NT2/D1 (cell line): ENCODE data around the gene HRCT1.

Experiments
- DNase-seq: peaks from one replicate; pipeline ENCODE4 v3.0.0-alpha.2; 2011; ENCODE audit warnings: low read depth, low spot score
- H3K27me3 ChIP-seq: 2 replicates; pipeline ENCODE4 v1.6.0; 2011; ENCODE audit warnings: mild to moderate bottlenecking; ENCODE audit not compliant: insufficient read length, insufficient read depth
- H3K36me3 ChIP-seq: 2 replicates; pipeline ENCODE4 v1.6.1; 2011; ENCODE audit warnings: mild to moderate bottlenecking, low read length, mixed read lengths; ENCODE audit not compliant: insufficient read depth, insufficient read length
- H3K4me1 ChIP-seq: 2 replicates; pipeline ENCODE4 v1.5.1; 2011; ENCODE audit not compliant: insufficient read depth, insufficient read length
- H3K4me3 ChIP-seq: 2 replicates; pipeline ENCODE4 v1.5.1; 2011; ENCODE audit warnings: low read depth; ENCODE audit not compliant: insufficient read length
- H3K9ac ChIP-seq: 2 replicates; pipeline ENCODE4 v1.6.0; 2011; ENCODE audit warnings: low read depth; ENCODE audit not compliant: insufficient read length
- H3K9me3 ChIP-seq: 2 replicates; pipeline ENCODE4 v1.5.1; 2011; ENCODE audit warnings: mild to moderate bottlenecking, low read length; ENCODE audit not compliant: insufficient read depth
- SUZ12 ChIP-seq: IDR thresholded peaks from 2 replicates; pipeline ENCODE4 v1.6.1; 2011; ENCODE audit not compliant: insufficient read length, insufficient read depth; ENCODE audit errors: extremely low read depth
- YY1 ChIP-seq: IDR thresholded peaks from 2 replicates; pipeline ENCODE4 v1.6.1; 2011; ENCODE audit not compliant: insufficient read length, insufficient read depth
- ZNF274 ChIP-seq: IDR thresholded peaks from 2 replicates; pipeline ENCODE4 v1.6.1; 2011; ENCODE audit warnings: mild to moderate bottlenecking, low read depth, low read length

Gene HRCT1

GRCh38 chr9:35914301-35914807 lies 8.4 kb downstream of the HRCT1 start:
- no peaks in the 10 kb centered on the region for H3K9me3 ChIP-seq
- H3K36me3 ChIP-seq = no peaks in the 10 kb centered on the region
- DNase-seq = no peak
- no peaks in the 10 kb centered on the region for H3K27me3 ChIP-seq
- peaks cover 19% of the 10 kb centered on the region for H3K4me1 ChIP-seq
- no peak overlapping the region for H3K9ac ChIP-seq
- H3K4me3 ChIP-seq = no peak overlapping the region
- no peak for TF ChIP-seq SUZ12
- no peak for TF ChIP-seq ZNF274
- TF ChIP-seq YY1 = no peak

DNA sequence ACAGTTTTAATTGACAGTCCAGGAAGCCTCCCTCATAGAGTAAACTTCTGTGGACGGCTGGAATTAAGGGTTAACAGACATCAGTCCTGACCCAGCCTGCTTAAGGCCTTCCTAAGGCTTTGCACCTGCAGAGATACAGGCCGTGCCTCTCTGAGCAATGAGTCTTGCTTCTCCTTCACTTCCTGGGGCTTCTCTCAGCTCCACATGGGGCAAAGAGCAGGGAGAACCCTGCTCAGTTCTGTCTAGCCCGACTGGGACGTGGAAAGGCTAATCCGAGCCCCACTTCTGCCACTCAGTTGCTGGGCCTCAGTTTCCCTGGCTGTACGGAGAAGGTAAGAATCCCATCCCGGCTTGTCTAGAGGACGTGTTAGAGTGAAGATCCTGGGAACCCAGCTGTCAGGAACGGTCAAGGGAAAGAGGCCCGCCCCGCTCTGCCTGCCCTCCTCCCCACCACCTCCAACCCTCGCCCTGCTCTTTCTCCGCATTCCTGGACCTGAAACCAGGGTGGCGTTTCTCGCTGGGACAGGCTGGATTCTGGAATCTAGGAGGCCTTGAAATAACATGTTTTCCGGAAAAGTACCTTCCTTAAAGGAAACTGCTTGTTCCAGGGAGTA lies 9.8 kb downstream of the HRCT1 start:
- H3K27me3 ChIP-seq = no peaks in the 10 kb centered on the region
- H3K9me3 ChIP-seq = no peaks in the 10 kb centered on the region
- H3K36me3 ChIP-seq = no peaks in the 10 kb centered on the region
- peaks cover 5% of the 10 kb centered on the region for H3K4me1 ChIP-seq
- H3K4me3 ChIP-seq = no peak overlapping the region
- H3K9ac ChIP-seq = no peak overlapping the region
- DNase-seq = no peak
- TF ChIP-seq YY1 (no peak), SUZ12 (no peak), ZNF274 (no peak)

DNA sequence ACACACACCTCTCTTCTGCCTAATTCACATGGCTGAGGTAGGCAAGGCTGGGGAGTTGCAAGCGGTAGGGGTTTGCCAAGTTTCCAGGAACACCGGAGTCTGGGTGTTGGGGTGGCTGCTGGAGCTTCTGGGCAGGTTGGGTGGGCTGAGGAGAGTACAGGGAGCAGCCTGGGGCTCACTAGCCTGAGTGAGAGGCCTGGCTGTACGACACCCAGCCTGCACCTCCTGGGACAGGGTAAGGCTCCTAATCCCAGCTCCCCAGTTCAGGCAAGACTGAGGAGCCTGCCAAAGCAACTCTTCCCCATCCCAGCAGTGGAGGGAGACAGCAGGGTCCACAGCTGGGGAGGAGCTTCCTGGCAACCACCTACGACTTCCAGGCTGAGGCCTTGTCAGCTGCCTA lies 11.3 kb downstream of the HRCT1 start:
- DNase-seq = no peak
- no peak for TF ChIP-seq YY1
- no peak for TF ChIP-seq ZNF274
- no peak for TF ChIP-seq SUZ12
- no peak overlapping the region for H3K4me3 ChIP-seq

GRCh38 chr9:35918780-35919179 lies 12.8 kb downstream of the HRCT1 start:
- no peak for DNase-seq
- H3K4me1 ChIP-seq = peaks cover 5% of the 10 kb centered on the region
- H3K27me3 ChIP-seq = no peaks in the 10 kb centered on the region
- no peaks in the 10 kb centered on the region for H3K9me3 ChIP-seq
- no peaks in the 10 kb centered on the region for H3K36me3 ChIP-seq
- H3K9ac ChIP-seq = no peak overlapping the region
- TF ChIP-seq YY1 = no peak
- no peak for TF ChIP-seq SUZ12
- no peak for TF ChIP-seq ZNF274
- H3K4me3 ChIP-seq = no peak overlapping the region

More for the DNA sequence above, 11.3 kb downstream of the HRCT1 start:
- Histone ChIP-seq H3K9ac (no peak overlapping the region), H3K4me1 (peaks cover 5% of the 10 kb centered on the region), H3K27me3 (no peaks in the 10 kb centered on the region), H3K9me3 (no peaks in the 10 kb centered on the region), H3K36me3 (no peaks in the 10 kb centered on the region)

DNA sequence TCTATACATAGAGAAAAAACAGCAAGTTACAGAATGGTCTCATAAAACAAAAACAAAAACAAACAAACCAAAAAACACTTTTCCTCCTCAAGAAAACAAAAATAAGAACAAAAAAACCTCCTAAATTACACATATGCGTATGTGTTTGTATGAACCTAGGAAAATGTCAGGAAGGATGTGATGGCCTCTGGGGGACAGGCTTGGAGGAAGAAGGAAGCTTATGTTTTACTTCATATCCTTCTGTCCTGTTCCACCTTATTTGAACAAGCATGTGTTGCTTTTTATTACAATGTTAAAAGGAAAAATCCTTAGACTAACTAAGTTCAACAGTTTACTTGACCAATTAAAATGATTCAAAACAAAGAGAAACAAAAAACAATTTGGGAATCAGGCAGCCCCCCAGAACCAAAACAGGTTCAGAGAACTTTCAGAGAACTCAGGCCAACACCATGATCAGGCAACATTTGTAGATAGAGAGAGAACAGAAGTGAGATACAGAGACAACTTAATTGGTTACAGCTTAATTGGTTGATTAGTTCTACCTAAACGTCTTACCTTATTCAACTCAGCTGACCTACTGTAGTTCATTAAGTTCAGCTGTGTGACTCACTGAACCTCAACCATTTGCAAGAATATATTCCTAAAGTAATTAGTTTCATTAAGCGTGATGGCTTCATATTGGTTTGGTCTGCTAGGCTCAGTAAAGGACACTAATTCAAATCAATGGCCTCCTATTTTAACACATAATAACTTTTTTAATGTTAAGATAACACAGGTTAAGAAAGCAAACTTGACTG lies 13.4 kb downstream of the HRCT1 start:
- DNase-seq = no peak
- TF ChIP-seq ZNF274 (no peak), YY1 (no peak), SUZ12 (no peak)
- H3K9ac ChIP-seq = no peak overlapping the region
- H3K4me1 ChIP-seq = peaks cover 3% of the 10 kb centered on the region
- H3K36me3 ChIP-seq = no peaks in the 10 kb centered on the region
- H3K9me3 ChIP-seq = no peaks in the 10 kb centered on the region
- H3K27me3 ChIP-seq = no peaks in the 10 kb centered on the region
- H3K4me3 ChIP-seq = no peak overlapping the region

DNA sequence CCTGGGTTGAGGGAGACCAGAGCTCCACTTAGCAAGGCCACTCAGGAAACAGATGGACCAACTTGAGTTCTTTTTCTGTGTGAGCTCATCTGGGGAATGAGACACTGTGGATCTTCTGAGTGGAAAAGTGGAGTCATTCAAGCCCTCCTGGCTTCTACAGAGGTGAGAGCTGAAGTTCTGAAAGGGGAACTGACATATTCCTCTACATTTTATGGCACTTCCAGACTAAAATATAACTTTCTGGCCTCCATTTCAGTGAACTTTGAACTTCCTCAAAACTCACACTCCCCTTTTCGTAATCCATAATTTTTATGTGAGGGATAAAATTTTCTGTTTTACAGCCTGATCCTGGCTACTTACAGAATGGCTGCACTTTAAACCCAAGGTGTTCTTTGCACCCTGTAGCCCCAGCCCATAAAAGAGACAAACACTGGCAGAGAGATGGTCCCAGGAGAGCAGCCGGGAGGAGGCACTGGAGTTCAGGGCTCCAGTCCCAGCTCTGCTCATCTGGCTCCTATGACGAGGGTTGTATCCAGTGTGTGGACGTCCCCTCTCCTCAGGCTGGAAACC lies 14.1 kb downstream of the HRCT1 start:
- TF ChIP-seq YY1 (no peak), SUZ12 (no peak)
- H3K36me3 ChIP-seq = no peaks in the 10 kb centered on the region
- H3K9me3 ChIP-seq = no peaks in the 10 kb centered on the region
- H3K9ac ChIP-seq = no peak overlapping the region
- peaks cover 3% of the 10 kb centered on the region for H3K4me1 ChIP-seq
- no peak for DNase-seq
- H3K4me3 ChIP-seq = no peak overlapping the region
- H3K27me3 ChIP-seq = no peaks in the 10 kb centered on the region

DNA sequence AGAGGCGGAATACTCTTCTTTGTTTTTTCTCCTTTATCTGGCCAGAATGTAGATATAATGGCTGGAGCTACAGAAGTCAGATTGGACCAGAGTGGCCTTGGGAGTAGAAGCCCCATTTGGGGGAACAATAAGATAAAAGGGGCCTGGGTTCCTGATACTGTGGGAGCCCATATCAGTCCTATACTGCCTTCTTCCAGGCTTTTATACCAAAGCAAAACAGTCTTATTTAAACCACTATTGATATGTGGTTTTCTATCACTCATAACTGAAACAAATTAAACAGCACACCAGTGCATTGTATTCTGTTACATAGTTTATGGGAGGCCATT lies 17.6 kb downstream of the HRCT1 start:
- no peak for DNase-seq
- H3K9ac ChIP-seq = no peak overlapping the region
- no peaks in the 10 kb centered on the region for H3K27me3 ChIP-seq
- no peak for TF ChIP-seq SUZ12
- TF ChIP-seq YY1 = no peak
- no peak for TF ChIP-seq ZNF274
- no peaks in the 10 kb centered on the region for H3K36me3 ChIP-seq
- no peaks in the 10 kb centered on the region for H3K4me1 ChIP-seq
- H3K9me3 ChIP-seq = no peaks in the 10 kb centered on the region
- no peak overlapping the region for H3K4me3 ChIP-seq
